Fibroblast of lung (primary cell): ENCODE data around the gene NAB1.
"Not testable (repeated sequence)": the region's sequence is repeated elsewhere in the genome, so short reads cannot be mapped to it uniquely, and the experiment has no call there.

Experiments
- EZH2 ChIP-seq: IDR thresholded peaks from 2 replicates; pipeline ENCODE4 v1.5.1; 2012; ENCODE audit warnings: low read length, control low read depth, mild to moderate bottlenecking; ENCODE audit errors: missing control alignments
- TF ChIP-seq, protein P1 (sequence below), 2 donors: IDR thresholded peaks in 1 of 2; conservative IDR thresholded peaks in 1 of 2; 1 replicate in 1 of 2; 2 replicates in 1 of 2; pipeline ENCODE4 v1.5.1; 2011 to 2012; ENCODE audit warnings: low read length in 2 of 2, control low read depth in 1 of 2, inconsistent platforms in 1 of 2, low read depth in 1 of 2, mild to moderate bottlenecking in 1 of 2

GRCh38 chr2:190609397-190609796 is 39.5 kb upstream of the NAB1 start:
- TF ChIP-seq, protein P1, sequence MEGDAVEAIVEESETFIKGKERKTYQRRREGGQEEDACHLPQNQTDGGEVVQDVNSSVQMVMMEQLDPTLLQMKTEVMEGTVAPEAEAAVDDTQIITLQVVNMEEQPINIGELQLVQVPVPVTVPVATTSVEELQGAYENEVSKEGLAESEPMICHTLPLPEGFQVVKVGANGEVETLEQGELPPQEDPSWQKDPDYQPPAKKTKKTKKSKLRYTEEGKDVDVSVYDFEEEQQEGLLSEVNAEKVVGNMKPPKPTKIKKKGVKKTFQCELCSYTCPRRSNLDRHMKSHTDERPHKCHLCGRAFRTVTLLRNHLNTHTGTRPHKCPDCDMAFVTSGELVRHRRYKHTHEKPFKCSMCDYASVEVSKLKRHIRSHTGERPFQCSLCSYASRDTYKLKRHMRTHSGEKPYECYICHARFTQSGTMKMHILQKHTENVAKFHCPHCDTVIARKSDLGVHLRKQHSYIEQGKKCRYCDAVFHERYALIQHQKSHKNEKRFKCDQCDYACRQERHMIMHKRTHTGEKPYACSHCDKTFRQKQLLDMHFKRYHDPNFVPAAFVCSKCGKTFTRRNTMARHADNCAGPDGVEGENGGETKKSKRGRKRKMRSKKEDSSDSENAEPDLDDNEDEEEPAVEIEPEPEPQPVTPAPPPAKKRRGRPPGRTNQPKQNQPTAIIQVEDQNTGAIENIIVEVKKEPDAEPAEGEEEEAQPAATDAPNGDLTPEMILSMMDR (conservative IDR thresholded peaks at IDR 0.05 in 1 of 2, IDR thresholded peaks at IDR 0.05 in 1 of 2; ENCODE audit: low read depth in 1 of 2, low read length in 2 of 2) = not testable (repeated sequence)
- TF ChIP-seq EZH2 = not testable (repeated sequence)
